OCI-M1 (cell line): ENCODE results near the gene ZNF106.

Experiments
- DNase-seq: peaks from one replicate; lab custom pipeline; 2025; lab: John Stamatoyannopoulos, UW

ZNF106 gene

GRCh38 chr15:42367041-42367440, 123.9 kb downstream of the ZNF106 start:
- no peak for DNase-seq

- DNase-seq: no peak
Measured at GRCh38 chr15:42365921-42366550, 124.9 kb downstream of the ZNF106 start.

GRCh38 chr15:42364529-42364928, 126.4 kb downstream of the ZNF106 start:
- no peak for DNase-seq

GRCh38 chr15:42363942-42364341, 127.0 kb downstream of the ZNF106 start:
- no peak for DNase-seq

- DNase-seq: no peak
Measured at GRCh38 chr15:42363487-42363886, 127.5 kb downstream of the ZNF106 start.
